Measurements from ENCODE around the gene TTC3.

Gene TTC3

GRCh38 chr21:37153196-37153934 lies 80.3 kb downstream of the TTC3 start:
- DNase-seq: no peak

GRCh38 chr21:37153935-37154350 lies 80.9 kb downstream of the TTC3 start:
- DNase-seq: no peak

GRCh38 chr21:37155186-37155585 lies 82.1 kb downstream of the TTC3 start:
- DNase-seq: no peak

- no peak for DNase-seq
These were observed 84.9 kb downstream of the TTC3 start for GRCh38 chr21:37157938-37158337.

GRCh38 chr21:37159053-37159776 lies 86.2 kb downstream of the TTC3 start:
- DNase-seq: no peak

- DNase-seq: no peak
These were observed 86.9 kb downstream of the TTC3 start for GRCh38 chr21:37159949-37160348.

GRCh38 chr21:37164742-37165141 lies 91.7 kb downstream of the TTC3 start:
- no peak for DNase-seq

GRCh38 chr21:37165586-37165985 lies 92.5 kb downstream of the TTC3 start:
- no peak for DNase-seq

- DNase-seq: no peak
These were observed 93.7 kb downstream of the TTC3 start for GRCh38 chr21:37166733-37167132.

GRCh38 chr21:37168666-37169065 lies 95.6 kb downstream of the TTC3 start:
- no peak for DNase-seq

GRCh38 chr21:37172646-37173045 lies 99.6 kb downstream of the TTC3 start:
- DNase-seq: no peak

GRCh38 chr21:37176716-37177115 lies 103.7 kb downstream of the TTC3 start:
- DNase-seq: no peak

- DNase-seq: no peak
These were observed 108.0 kb downstream of the TTC3 start for GRCh38 chr21:37181059-37181458.

GRCh38 chr21:37182222-37182621 lies 109.2 kb downstream of the TTC3 start:
- no peak for DNase-seq

GRCh38 chr21:37183749-37184148 lies 110.7 kb downstream of the TTC3 start:
- no peak for DNase-seq

- no peak for DNase-seq
These were observed 111.9 kb downstream of the TTC3 start for GRCh38 chr21:37184784-37185593.

- no peak for DNase-seq
These were observed 113.9 kb downstream of the TTC3 start for GRCh38 chr21:37186983-37187382.

GRCh38 chr21:37188825-37189224 lies 115.8 kb downstream of the TTC3 start:
- no peak for DNase-seq

- DNase-seq: no peak
These were observed 119.0 kb downstream of the TTC3 start for GRCh38 chr21:37192019-37192418.

- no peak for DNase-seq
These were observed 120.0 kb downstream of the TTC3 start for GRCh38 chr21:37193006-37193405.

GRCh38 chr21:37193676-37194075 lies 120.6 kb downstream of the TTC3 start:
- DNase-seq: no peak

GRCh38 chr21:37195059-37195458 lies 122.0 kb downstream of the TTC3 start:
- DNase-seq: no peak

- no peak for DNase-seq
These were observed 122.6 kb downstream of the TTC3 start for GRCh38 chr21:37195610-37196009.

GRCh38 chr21:37196847-37197246 lies 123.8 kb downstream of the TTC3 start:
- DNase-seq: no peak
